Natural killer cell (primary cell): ENCODE data around the gene UBE2D3. TPM values are rescaled to one million over a fixed set of nuclear protein-coding genes. Genes with fewer than 3 reads are reported as not detected.
A peak's percentile ranks its signal among the peaks of the same experiment; 100 is the strongest.

Source experiments
- ATAC-seq, 3 donors: fragments of 150-1000 bp in 2 of 3; fragments of 200-7000 bp in 1 of 3; cut with Tn5 transposase; 1 replicate in 1 of 3; 2 replicates in 2 of 3; pipeline ENCODE4 v1.10.0; 2021; ENCODE audit warnings: mild to moderate bottlenecking in 2 of 3, moderate library complexity in 2 of 3
- DNase-seq, 2 donors: peaks; one replicate each; pipeline versions ENCODE4 v3.0.0 to v3.0.0-alpha.2; 2013 to 2021; ENCODE audit warnings: mixed read lengths in 1 of 2
- H3K27ac ChIP-seq: one replicate; pipeline ENCODE4 v1.5.1; 2013; ENCODE audit warnings: mild to moderate bottlenecking, low read length
- H3K27me3 ChIP-seq: one replicate; pipeline ENCODE4 v1.6.1; 2013; ENCODE audit warnings: low read length; ENCODE audit not compliant: control insufficient read depth, insufficient read depth
- H3K36me3 ChIP-seq: one replicate; pipeline ENCODE4 v1.6.1; 2013; ENCODE audit warnings: low read length; ENCODE audit not compliant: control insufficient read depth, insufficient read depth
- H3K4me1 ChIP-seq: one replicate; pipeline ENCODE4 v1.6.1; 2013; ENCODE audit warnings: low read length; ENCODE audit not compliant: control insufficient read depth, insufficient read depth
- H3K4me3 ChIP-seq: one replicate; pipeline ENCODE4 v1.5.1; 2013; ENCODE audit warnings: low read length
- H3K9me3 ChIP-seq: one replicate; pipeline ENCODE4 v1.6.1; 2013; ENCODE audit warnings: low read length; ENCODE audit not compliant: control insufficient read depth, insufficient read depth
- H3K27ac Mint-ChIP-seq, 2 donors: one replicate each; pipeline ENCODE4 v1.8.0; 2022; ENCODE audit warnings: mild to moderate bottlenecking in 2 of 2, mixed read lengths in 2 of 2, moderate library complexity in 1 of 2
- H3K27me3 Mint-ChIP-seq, 2 donors: one replicate each; pipeline ENCODE4 v1.8.0; 2022; ENCODE audit warnings: low read depth in 2 of 2, mixed read lengths in 2 of 2
- H3K36me3 Mint-ChIP-seq: one replicate; pipeline ENCODE4 v1.8.0; 2022; ENCODE audit warnings: mixed read lengths
- H3K4me1 Mint-ChIP-seq, 2 donors: one replicate each; pipeline ENCODE4 v1.8.0; 2022; ENCODE audit warnings: mixed read lengths in 2 of 2
- H3K4me3 Mint-ChIP-seq: one replicate; pipeline ENCODE4 v1.8.0; 2022; ENCODE audit warnings: mild to moderate bottlenecking, moderate library complexity, mixed read lengths
- H3K9me3 Mint-ChIP-seq, 2 donors: one replicate each; pipeline ENCODE4 v1.8.0; 2022; ENCODE audit warnings: mixed read lengths in 2 of 2
- CTCF ChIP-seq: fragments of 200-600 bp; IDR thresholded peaks from one replicate; pipeline ENCODE4 v1.8.0; 2022; ENCODE audit warnings: antibody characterized with exemption
- WGBS: methylation state at CpG from one replicate; pipeline ENCODE4 v1.1.7; 2013; ENCODE audit warnings: missing lambda C conversion rate; ENCODE audit not compliant: insufficient coverage; 5-methylcytosine and 5-hydroxymethylcytosine counted together
- intact Hi-C: fragments of 100-400 bp; cut with micrococcal nuclease; formaldehyde crosslinking; loops from one replicate; pipeline ENCODE4 v1.14.2; 2022
- total RNA-seq, 4 donors: library from RNA; stranded (reverse); fragments of 120-200 nt in 1 of 4; gene quantifications; one replicate each; pipeline versions ENCODE4 v1.2.3 to v1.2.4, GENCODE V29; 2013 to 2022

Gene UBE2D3
- total RNA-seq, 3 donors from 2014 or later (not counting 1 experiment from before 2014, with no cell fraction given), result 527 to 624 (median 529) TPM

- TF ChIP-seq CTCF, result no peak
- no peaks in the 10 kb centered on the region for H3K36me3 ChIP-seq
- DNase-seq (no peak), ATAC-seq (no peak)
- peaks cover 3 to 6% of the 10 kb centered on the region in 2 donors for H3K27me3 Mint-ChIP-seq
- no peak overlapping the region for H3K4me3 ChIP-seq
- H3K27me3 ChIP-seq, result no peaks in the 10 kb centered on the region
- H3K9me3 ChIP-seq, result no peaks in the 10 kb centered on the region
- peak overlapping the region; percentile 80 to 87 for H3K27ac Mint-ChIP-seq
- peak overlapping the region; percentile 96 for H3K4me3 Mint-ChIP-seq
- H3K9me3 Mint-ChIP-seq, result no peaks in the 10 kb centered on the region
- H3K4me1 Mint-ChIP-seq, result peaks cover 35 to 36% of the 10 kb centered on the region in 2 donors
- WGBS, result 93% methylated on average over 14 of the region's 14 CpGs
- intact Hi-C loops, result loop anchor here (1.0 kb wide), 1 partner anchor 106 kb away; the partner anchor contains the start of gene CISD2
- no peak overlapping the region for H3K27ac ChIP-seq
- no peaks in the 10 kb centered on the region for H3K36me3 Mint-ChIP-seq
- peaks cover 19% of the 10 kb centered on the region for H3K4me1 ChIP-seq
Measured at GRCh38 chr4:102761906-102762305, 65.4 kb downstream of the UBE2D3 start.

DNA sequence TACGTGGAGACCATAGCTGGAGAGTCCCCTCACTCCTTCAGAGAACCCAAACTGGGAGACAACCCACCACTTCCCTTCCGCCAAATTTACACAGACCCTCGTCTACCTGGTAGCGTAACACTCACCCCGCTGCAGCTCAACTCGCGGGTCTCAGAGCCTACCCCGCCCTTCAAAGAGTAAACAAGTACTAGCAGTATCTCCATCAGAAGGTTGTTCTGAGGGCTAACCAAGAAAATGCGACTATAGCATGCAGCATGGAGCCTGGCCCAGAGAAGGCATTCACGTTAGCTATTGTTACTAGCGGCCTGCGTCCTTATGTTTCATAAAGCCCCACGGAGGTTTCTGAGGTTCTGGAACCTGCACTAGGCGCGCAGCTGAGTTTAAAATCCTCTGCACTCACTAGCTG is 66.1 kb downstream of the UBE2D3 start:
- peak overlapping the region; percentile 95 for H3K27ac ChIP-seq
- H3K4me3 ChIP-seq, result peak overlapping the region; percentile 96
- Mint-ChIP-seq H3K27me3 (peaks cover 3 to 6% of the 10 kb centered on the region in 2 donors), H3K9me3 (no peaks in the 10 kb centered on the region), H3K4me1 (peaks cover 35 to 36% of the 10 kb centered on the region in 2 donors), H3K36me3 (no peaks in the 10 kb centered on the region), H3K4me3 (peak overlapping the region; percentile 96), H3K27ac (peak overlapping the region; percentile 80 to 87)
- 4% methylated on average over 15 of the region's 15 CpGs for WGBS
- no peaks in the 10 kb centered on the region for H3K36me3 ChIP-seq
- TF ChIP-seq CTCF, result no peak
- H3K27me3 ChIP-seq, result no peaks in the 10 kb centered on the region
- ATAC-seq (peak; percentile 3 to 16 (median 9)), DNase-seq (no peak)
- H3K4me1 ChIP-seq, result peaks cover 19% of the 10 kb centered on the region
- intact Hi-C loops, result loop anchor here (1.0 kb wide), 1 partner anchor 107 kb away; the partner anchor contains the start of gene CISD2
- H3K9me3 ChIP-seq, result no peaks in the 10 kb centered on the region

- H3K27ac Mint-ChIP-seq, result peak within 1 kb of the TSS; percentile 80 to 87
- under 1% methylated on average over 60 of the region's 60 CpGs for WGBS
- H3K9me3 Mint-ChIP-seq, result no peaks in the 10 kb centered on the region
- peaks cover 19% of the 10 kb centered on the region for H3K4me1 ChIP-seq
- H3K9me3 ChIP-seq, result no peaks in the 10 kb centered on the region
- H3K27me3 ChIP-seq, result no peaks in the 10 kb centered on the region
- no peaks in the 10 kb centered on the region for H3K36me3 ChIP-seq
- H3K27ac ChIP-seq, result peak within 1 kb of the TSS; percentile 95
- no peak for TF ChIP-seq CTCF
- H3K4me1 Mint-ChIP-seq, result peaks cover 35 to 36% of the 10 kb centered on the region in 2 donors
- ATAC-seq, result peak; percentile 88 to 95 (median 90)
- H3K36me3 Mint-ChIP-seq, result no peaks in the 10 kb centered on the region
- DNase-seq, result peak; percentile 72 to 89
- peak within 1 kb of the TSS; percentile 96 for H3K4me3 Mint-ChIP-seq
- H3K4me3 ChIP-seq, result peak within 1 kb of the TSS; percentile 96
- H3K27me3 Mint-ChIP-seq, result peaks cover 3 to 6% of the 10 kb centered on the region in 2 donors
- intact Hi-C loops, result loop anchor here (1.0 kb wide), 4 partner anchors 26 to 259 kb away; partner anchors contain the start of genes CISD2, SLC9B1 and UBE2D3
Measured at GRCh38 chr4:102760645-102761295, 66.6 kb downstream of the UBE2D3 start, which contains the start of gene MANBA. TSS of gene MANBA (minus strand) at chr4:102760968. CDS start at chr4:102760894, 74 bp downstream.
